MG63 (cell line): ENCODE measurements around the gene SLC25A38. TPM values are rescaled to one million over a fixed set of nuclear protein-coding genes. Genes with fewer than 3 reads are reported as not detected.
"Not testable (repeated sequence)": the region's sequence is repeated elsewhere in the genome, so short reads cannot be mapped to it uniquely, and the experiment has no call there.

Experiments used
- DNase-seq: peaks from one replicate; pipeline ENCODE4 v3.0.0-alpha.2; 2020
- H3K27me3 ChIP-seq: fragments of 250-450 bp; sonication (Bioruptor Pico); 2 replicates; pipeline ENCODE4 v1.5.1; 2020; ENCODE audit warnings: mild to moderate bottlenecking, moderate library complexity
- H3K36me3 ChIP-seq: fragments of 250-450 bp; sonication (Bioruptor Pico); 2 replicates; pipeline ENCODE4 v1.5.1; 2020; ENCODE audit warnings: mild to moderate bottlenecking, moderate library complexity
- H3K4me3 ChIP-seq: fragments of 250-450 bp; sonication (Bioruptor Pico); 2 replicates; pipeline ENCODE4 v1.5.1; 2020; ENCODE audit warnings: mild to moderate bottlenecking, moderate library complexity
- H3K9me3 ChIP-seq: fragments of 250-450 bp; sonication (Bioruptor Pico); 2 replicates; pipeline ENCODE4 v1.5.1; 2020; ENCODE audit warnings: mild to moderate bottlenecking, moderate library complexity
- total RNA-seq: library from RNA; depleted of rRNA; stranded (reverse); fragments of >200 nt; shearing (Covaris generic); gene quantifications from 2 replicates; pipeline ENCODE4 v1.2.3, GENCODE V29; 2014; ENCODE audit warnings: low replicate concordance

The SLC25A38 gene
- total RNA-seq, 1 experiment from 2014 or later = 18.2 TPM

GRCh38 chr3:39362192-39362591 is 21.0 kb upstream of the SLC25A38 start:
- H3K36me3 ChIP-seq = no peaks in the 10 kb centered on the region
- DNase-seq = no peak
- no peaks in the 10 kb centered on the region for H3K9me3 ChIP-seq
- H3K27me3 ChIP-seq = no peaks in the 10 kb centered on the region
- no peak overlapping the region for H3K4me3 ChIP-seq

- no peaks in the 10 kb centered on the region for H3K27me3 ChIP-seq
- H3K4me3 ChIP-seq = no peak overlapping the region
- no peak for DNase-seq
- H3K36me3 ChIP-seq = no peaks in the 10 kb centered on the region
- no peaks in the 10 kb centered on the region for H3K9me3 ChIP-seq
Observed at GRCh38 chr3:39362812-39363211, 20.4 kb upstream of the SLC25A38 start.

- H3K9me3 ChIP-seq, H3K27me3 ChIP-seq, H3K36me3 ChIP-seq, H3K4me3 ChIP-seq, DNase-seq: not testable (repeated sequence)
Observed at GRCh38 chr3:39370450-39370849, 12.7 kb upstream of the SLC25A38 start.

- DNase-seq = no peak
- Histone ChIP-seq H3K36me3 (no peaks in the 10 kb centered on the region), H3K27me3 (no peaks in the 10 kb centered on the region), H3K4me3 (no peak overlapping the region), H3K9me3 (no peaks in the 10 kb centered on the region)
Observed at GRCh38 chr3:39372833-39373232, 10.3 kb upstream of the SLC25A38 start.

- DNase-seq = no peak
- Histone ChIP-seq H3K4me3 (no peak overlapping the region), H3K36me3 (no peaks in the 10 kb centered on the region), H3K9me3 (no peaks in the 10 kb centered on the region), H3K27me3 (no peaks in the 10 kb centered on the region)
Observed at GRCh38 chr3:39376959-39377634, 6.1 kb upstream of the SLC25A38 start.

GRCh38 chr3:39378088-39378487 is 5.1 kb upstream of the SLC25A38 start:
- no peak overlapping the region for H3K4me3 ChIP-seq
- DNase-seq = peak; percentile 2
- H3K27me3 ChIP-seq = no peaks in the 10 kb centered on the region
- no peaks in the 10 kb centered on the region for H3K36me3 ChIP-seq
- no peaks in the 10 kb centered on the region for H3K9me3 ChIP-seq

GRCh38 chr3:39378957-39379777 is 4.0 kb upstream of the SLC25A38 start:
- H3K9me3 ChIP-seq = no peaks in the 10 kb centered on the region
- no peak overlapping the region for H3K4me3 ChIP-seq
- H3K36me3 ChIP-seq = no peaks in the 10 kb centered on the region
- no peak for DNase-seq
- no peaks in the 10 kb centered on the region for H3K27me3 ChIP-seq

- no peaks in the 10 kb centered on the region for H3K36me3 ChIP-seq
- no peak overlapping the region for H3K4me3 ChIP-seq
- no peaks in the 10 kb centered on the region for H3K27me3 ChIP-seq
- DNase-seq = no peak
- no peaks in the 10 kb centered on the region for H3K9me3 ChIP-seq
Observed at GRCh38 chr3:39379778-39380155, 3.4 kb upstream of the SLC25A38 start.

- Histone ChIP-seq H3K27me3 (no peaks in the 10 kb centered on the region), H3K36me3 (no peaks in the 10 kb centered on the region), H3K4me3 (no peak overlapping the region), H3K9me3 (no peaks in the 10 kb centered on the region)
- no peak for DNase-seq
Observed at GRCh38 chr3:39381432-39381831, 1.7 kb upstream of the SLC25A38 start.

GRCh38 chr3:39383881-39384664 is 903 bp downstream of the SLC25A38 start:
- no peaks in the 10 kb centered on the region for H3K9me3 ChIP-seq
- peak; percentile 93 for DNase-seq
- H3K27me3 ChIP-seq = no peaks in the 10 kb centered on the region
- peak overlapping the region; percentile 73 for H3K4me3 ChIP-seq
- no peaks in the 10 kb centered on the region for H3K36me3 ChIP-seq

- no peak for DNase-seq
- Histone ChIP-seq H3K4me3 (peak overlapping the region; percentile 73), H3K9me3 (no peaks in the 10 kb centered on the region), H3K27me3 (no peaks in the 10 kb centered on the region), H3K36me3 (peaks cover 5% of the 10 kb centered on the region)
Observed at GRCh38 chr3:39384665-39385000, 1.5 kb downstream of the SLC25A38 start.

GRCh38 chr3:39385456-39386090 is 2.4 kb downstream of the SLC25A38 start:
- H3K36me3 ChIP-seq = peaks cover 11% of the 10 kb centered on the region
- no peaks in the 10 kb centered on the region for H3K27me3 ChIP-seq
- DNase-seq = no peak
- H3K4me3 ChIP-seq = no peak overlapping the region
- no peaks in the 10 kb centered on the region for H3K9me3 ChIP-seq

GRCh38 chr3:39386318-39386717 is 3.1 kb downstream of the SLC25A38 start:
- H3K36me3 ChIP-seq = peaks cover 11% of the 10 kb centered on the region
- H3K27me3 ChIP-seq = no peaks in the 10 kb centered on the region
- DNase-seq = no peak
- no peaks in the 10 kb centered on the region for H3K9me3 ChIP-seq
- no peak overlapping the region for H3K4me3 ChIP-seq

GRCh38 chr3:39387411-39387975 is 4.3 kb downstream of the SLC25A38 start:
- H3K9me3 ChIP-seq = no peaks in the 10 kb centered on the region
- no peak for DNase-seq
- H3K4me3 ChIP-seq = no peak overlapping the region
- H3K36me3 ChIP-seq = peaks cover 13% of the 10 kb centered on the region
- H3K27me3 ChIP-seq = no peaks in the 10 kb centered on the region

GRCh38 chr3:39388153-39388552 is 5.0 kb downstream of the SLC25A38 start:
- peaks cover 17% of the 10 kb centered on the region for H3K36me3 ChIP-seq

GRCh38 chr3:39388741-39389248 is 5.6 kb downstream of the SLC25A38 start:
- Histone ChIP-seq H3K9me3 (no peaks in the 10 kb centered on the region), H3K4me3 (no peak overlapping the region), H3K36me3 (peaks cover 19% of the 10 kb centered on the region), H3K27me3 (no peaks in the 10 kb centered on the region)
- DNase-seq = no peak

More at GRCh38 chr3:39388153-39388552, 5.0 kb downstream of the SLC25A38 start:
- no peak for DNase-seq
- Histone ChIP-seq H3K27me3 (no peaks in the 10 kb centered on the region), H3K4me3 (no peak overlapping the region), H3K9me3 (no peaks in the 10 kb centered on the region)
